ENCODE measurements around the gene FOXQ1. TPM values are rescaled to one million over a fixed set of nuclear protein-coding genes. Genes with fewer than 3 reads are reported as not detected.
"Not testable (repeated sequence)": the region's sequence is repeated elsewhere in the genome, so short reads cannot be mapped to it uniquely, and the experiment has no call there.

The FOXQ1 gene
- total RNA-seq, 1 donor from 2014 or later = not detected

- intact Hi-C loops (cut with micrococcal nuclease) = no loop called here
Measured at GRCh38 chr6:1318036-1318435, 6.1 kb downstream of the FOXQ1 start.

- intact Hi-C loops (cut with micrococcal nuclease) = not testable (repeated sequence)
Measured at GRCh38 chr6:1318584-1318983, 6.7 kb downstream of the FOXQ1 start.

DNA sequence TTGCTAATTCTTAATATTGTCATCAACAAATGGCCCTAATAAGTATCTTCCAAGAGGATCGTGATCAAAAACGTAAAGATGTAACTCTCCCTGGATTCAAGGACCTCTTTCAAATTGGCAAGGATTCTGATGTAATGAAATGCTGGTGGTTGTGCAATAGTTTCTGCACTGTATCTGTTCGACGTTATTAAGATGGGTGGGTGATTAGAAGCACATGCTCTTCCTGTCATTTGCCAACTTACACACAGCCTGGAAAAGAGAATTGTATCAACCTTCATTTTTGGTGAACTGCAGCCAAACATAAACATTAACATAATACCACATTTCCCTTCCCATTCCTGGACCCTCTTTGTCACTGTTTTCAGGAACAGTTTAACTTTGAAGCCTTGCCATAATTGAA, 9.8 kb downstream of the FOXQ1 start:
- intact Hi-C loops (cut with micrococcal nuclease) = no loop called here

- intact Hi-C loops (cut with micrococcal nuclease) = no loop called here
Measured at GRCh38 chr6:1322156-1322555, 10.3 kb downstream of the FOXQ1 start.

DNA sequence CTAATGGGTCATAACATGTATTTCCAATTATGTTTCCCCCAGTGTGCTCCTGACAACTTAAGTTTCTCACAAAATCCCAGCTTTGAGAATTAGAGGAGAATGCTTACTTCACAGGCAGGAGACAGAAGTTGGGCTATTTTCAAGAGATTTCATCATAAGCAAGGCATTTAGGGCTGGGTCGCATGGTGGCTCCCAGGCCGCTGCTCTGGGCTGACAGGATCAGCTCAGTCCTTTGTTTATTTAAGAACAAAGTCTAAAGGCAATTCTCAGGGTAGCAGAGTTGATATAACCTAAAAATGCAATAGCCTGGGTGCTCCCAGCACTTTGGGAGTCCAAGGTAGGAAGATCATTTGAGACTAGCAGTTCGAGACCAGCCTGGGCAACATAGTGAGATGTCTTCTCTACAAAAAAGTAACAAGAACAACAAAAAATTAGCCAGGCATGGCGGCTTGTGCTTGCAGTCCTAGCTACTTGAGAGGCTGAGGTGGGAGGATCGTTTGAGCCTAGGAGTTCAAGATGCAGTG, 10.9 kb downstream of the FOXQ1 start:
- intact Hi-C loops (cut with micrococcal nuclease) = no loop called here

DNA sequence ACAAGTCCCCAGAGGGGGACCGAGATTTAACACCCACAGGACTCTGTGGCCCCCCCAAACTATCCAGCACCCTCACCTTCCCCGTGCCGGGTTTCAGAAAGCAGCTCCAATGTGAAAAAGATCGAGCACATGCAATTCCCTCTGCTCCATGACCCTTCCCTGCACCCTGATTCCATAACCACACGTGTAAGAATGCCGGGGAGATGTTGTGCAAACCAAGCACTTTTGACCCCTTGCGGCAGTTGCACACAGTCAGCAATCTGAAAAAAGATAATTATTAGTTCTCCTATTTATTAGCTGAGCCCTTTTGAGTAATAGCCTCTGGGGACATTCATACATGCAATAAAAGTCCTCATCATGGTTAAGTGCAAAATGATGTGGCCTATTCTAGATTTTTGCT, 13.0 kb downstream of the FOXQ1 start:
- intact Hi-C loops (cut with micrococcal nuclease) = no loop called here

GRCh38 chr6:1325461-1326309, 13.8 kb downstream of the FOXQ1 start:
- intact Hi-C loops (cut with micrococcal nuclease) = no loop called here

- intact Hi-C loops (cut with micrococcal nuclease) = no loop called here
Measured at GRCh38 chr6:1326535-1327121, 14.7 kb downstream of the FOXQ1 start.

- intact Hi-C loops (cut with micrococcal nuclease) = no loop called here
Measured at GRCh38 chr6:1327630-1328029, 15.7 kb downstream of the FOXQ1 start.

- intact Hi-C loops (cut with micrococcal nuclease) = no loop called here
Measured at GRCh38 chr6:1328129-1328800, 16.4 kb downstream of the FOXQ1 start.

DNA sequence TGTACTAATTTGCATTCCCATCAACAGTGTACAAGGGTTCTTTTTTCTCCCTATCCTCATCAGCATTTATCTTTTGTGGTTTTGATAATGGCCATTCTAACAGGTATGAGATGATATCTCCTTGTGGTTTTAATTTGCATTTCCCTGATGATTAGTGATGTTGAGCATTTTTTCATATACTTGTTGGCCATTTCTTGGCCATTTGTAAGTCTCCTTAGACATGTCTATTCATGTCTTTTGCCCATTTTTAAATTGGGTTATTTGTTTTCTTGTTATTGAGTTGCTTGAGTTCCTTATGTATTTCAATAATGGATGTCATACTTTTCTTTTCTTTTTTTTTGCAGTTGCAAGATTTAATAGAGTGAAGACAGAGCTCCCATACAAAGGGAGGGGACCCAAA, 17.8 kb downstream of the FOXQ1 start:
- intact Hi-C loops (cut with micrococcal nuclease) = no loop called here

- intact Hi-C loops (cut with micrococcal nuclease) = no loop called here
Measured at GRCh38 chr6:1334684-1335083, 22.8 kb downstream of the FOXQ1 start.

DNA sequence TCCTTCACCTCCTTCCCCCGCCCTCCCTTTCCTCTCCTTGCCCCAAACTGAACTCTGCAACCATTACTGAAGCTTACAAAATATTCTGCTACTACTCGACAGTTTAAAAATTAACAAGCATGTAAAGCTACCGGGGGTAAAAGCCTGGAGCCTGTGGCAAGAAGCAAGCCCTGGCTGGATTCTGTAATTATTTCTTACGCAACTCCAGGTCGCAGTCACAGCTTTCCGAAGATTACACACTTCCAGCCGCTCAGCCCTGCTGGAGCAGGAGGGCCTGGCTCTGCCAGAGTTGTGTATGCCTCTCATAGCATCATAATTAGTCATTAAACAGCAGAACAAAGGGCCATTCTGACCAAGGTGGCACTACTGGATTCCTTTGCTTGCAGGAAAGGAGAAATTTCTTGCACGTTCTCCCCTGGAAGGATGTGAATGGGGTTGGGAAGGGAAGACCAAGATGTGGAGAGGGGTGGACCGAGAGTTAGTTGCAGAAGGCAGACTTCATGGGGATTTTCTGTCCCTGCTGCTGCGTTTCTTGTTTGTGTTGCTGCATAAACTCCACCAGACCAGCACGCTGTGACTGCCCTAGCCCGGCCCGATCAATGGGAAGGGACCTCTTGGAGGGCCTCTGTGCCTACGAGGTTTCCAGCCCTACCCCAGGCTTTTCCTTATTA, 23.6 kb downstream of the FOXQ1 start:
- intact Hi-C loops (cut with micrococcal nuclease) = no loop called here

GRCh38 chr6:1336246-1336843, 24.4 kb downstream of the FOXQ1 start:
- intact Hi-C loops (cut with micrococcal nuclease) = no loop called here

GRCh38 chr6:1337791-1338190, 25.9 kb downstream of the FOXQ1 start:
- intact Hi-C loops (cut with micrococcal nuclease) = no loop called here

GRCh38 chr6:1346101-1346500, 34.2 kb downstream of the FOXQ1 start:
- intact Hi-C loops (cut with micrococcal nuclease) = no loop called here

GRCh38 chr6:1346558-1347091, 34.7 kb downstream of the FOXQ1 start:
- intact Hi-C loops (cut with micrococcal nuclease) = no loop called here

- intact Hi-C loops (cut with micrococcal nuclease) = no loop called here
Measured at GRCh38 chr6:1347161-1347560, 35.3 kb downstream of the FOXQ1 start.

- intact Hi-C loops (cut with micrococcal nuclease) = no loop called here
Measured at GRCh38 chr6:1348675-1349074, 36.8 kb downstream of the FOXQ1 start.

- intact Hi-C loops (cut with micrococcal nuclease) = no loop called here
Measured at GRCh38 chr6:1349655-1350054, 37.8 kb downstream of the FOXQ1 start.

Measured in T-helper 2 cell treated with Interferon-gamma antibody and Interleukin-4, amounts not matched to agents 100 ng/mL and 5 ng/mL, for 36 hours (primary cell).